ENCODE results near the gene PARD3. TPM values are rescaled to one million over a fixed set of nuclear protein-coding genes. Genes with fewer than 3 reads are reported as not detected.

The PARD3 gene
- total and polyA plus RNA-seq, 4 experiments from 2014 or later: 0.13 to 0.25 TPM; not detected in 2

DNA sequence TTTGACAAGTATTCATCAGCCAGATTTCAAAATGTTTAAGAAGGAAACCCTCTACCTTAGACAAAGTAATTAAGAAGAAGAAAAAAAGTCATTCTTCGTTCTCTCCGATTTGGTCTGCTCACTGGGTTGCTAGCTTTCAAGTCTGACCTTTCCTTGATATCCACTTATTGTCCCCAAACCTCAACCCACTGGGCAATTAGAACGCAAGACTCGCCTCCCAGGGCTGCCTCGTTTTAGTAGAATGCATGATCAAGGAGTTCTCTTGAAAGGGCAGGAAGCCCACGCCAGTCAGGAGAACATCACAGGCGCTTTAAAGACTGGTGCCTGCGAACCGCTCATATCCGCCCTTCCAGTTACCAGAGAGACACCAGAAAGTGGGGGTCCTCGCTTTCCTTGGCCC is 637.7 kb downstream of the PARD3 start:
- Mint-ChIP-seq H3K9me3 (no peaks in the 10 kb centered on the region), H3K27ac (no peak overlapping the region), H3K36me3 (no peaks in the 10 kb centered on the region), H3K4me3 (no peak overlapping the region), H3K27me3 (peaks cover 1 to 5% of the 10 kb centered on the region in 2 donors), H3K4me1 (no peaks in the 10 kb centered on the region)
- Histone ChIP-seq H3K27ac (ENCODE audit: low read depth, low read length) (no peak overlapping the region), H3K36me3 (ENCODE audit: insufficient read depth, low read length) (no peaks in the 10 kb centered on the region), H3K4me1 (ENCODE audit: insufficient read depth, low read length) (no peaks in the 10 kb centered on the region), H3K9me3 (ENCODE audit: control insufficient read depth in 1 of 2, low read length in 2 of 2) (no peaks in the 10 kb centered on the region), H3K4me3 (ENCODE audit: low read length in 2 of 2) (no peak overlapping the region), H3K27me3 (ENCODE audit: insufficient read depth, low read length) (no peaks in the 10 kb centered on the region)
- DNase-seq: no peak
- intact Hi-C loops (cut with micrococcal nuclease): no loop called here
- POLR2A ChIA-PET (ENCODE audit: partially characterized antibody): no interaction called here
- CTCF ChIA-PET (ENCODE audit: partially characterized antibody): no interaction called here

DNA sequence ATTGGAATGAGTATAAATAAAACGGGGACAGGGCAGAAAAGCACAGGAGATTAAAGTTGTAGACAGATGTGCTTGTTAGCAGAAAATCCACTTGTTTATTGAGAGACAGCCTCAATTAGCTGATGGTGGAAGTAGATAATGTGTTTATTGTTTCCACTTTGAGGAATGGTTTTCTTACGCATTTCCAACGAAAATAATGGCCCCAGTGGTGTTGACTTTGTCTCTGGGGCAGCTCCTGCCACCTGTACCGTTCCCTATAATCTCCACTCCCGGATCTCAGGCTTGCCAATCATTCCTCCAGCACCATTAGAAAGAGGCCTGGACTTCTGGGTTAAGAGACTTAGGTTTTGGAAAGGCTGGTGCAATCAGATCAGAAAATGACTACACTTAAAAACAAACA is 638.7 kb downstream of the PARD3 start:
- H3K27me3 ChIP-seq (ENCODE audit: insufficient read depth, low read length): no peaks in the 10 kb centered on the region
- ChIA-PET CTCF (ENCODE audit: partially characterized antibody) (no interaction called here), POLR2A (ENCODE audit: partially characterized antibody) (no interaction called here)
- intact Hi-C loops (cut with micrococcal nuclease): no loop called here
- H3K27ac ChIP-seq (ENCODE audit: low read depth, low read length): no peak overlapping the region
- H3K9me3 ChIP-seq (ENCODE audit: control insufficient read depth in 1 of 2, low read length in 2 of 2): no peaks in the 10 kb centered on the region
- H3K27me3 Mint-ChIP-seq: peaks cover 1 to 5% of the 10 kb centered on the region in 2 donors
- H3K4me1 ChIP-seq (ENCODE audit: insufficient read depth, low read length): no peaks in the 10 kb centered on the region
- H3K36me3 Mint-ChIP-seq: no peaks in the 10 kb centered on the region
- no peak overlapping the region for H3K27ac Mint-ChIP-seq
- H3K36me3 ChIP-seq (ENCODE audit: insufficient read depth, low read length): no peaks in the 10 kb centered on the region
- H3K4me3 ChIP-seq (ENCODE audit: low read length in 2 of 2): no peak overlapping the region
- DNase-seq: no peak
- H3K4me3 Mint-ChIP-seq: no peak overlapping the region
- H3K9me3 Mint-ChIP-seq: no peaks in the 10 kb centered on the region
- H3K4me1 Mint-ChIP-seq: no peaks in the 10 kb centered on the region

DNA sequence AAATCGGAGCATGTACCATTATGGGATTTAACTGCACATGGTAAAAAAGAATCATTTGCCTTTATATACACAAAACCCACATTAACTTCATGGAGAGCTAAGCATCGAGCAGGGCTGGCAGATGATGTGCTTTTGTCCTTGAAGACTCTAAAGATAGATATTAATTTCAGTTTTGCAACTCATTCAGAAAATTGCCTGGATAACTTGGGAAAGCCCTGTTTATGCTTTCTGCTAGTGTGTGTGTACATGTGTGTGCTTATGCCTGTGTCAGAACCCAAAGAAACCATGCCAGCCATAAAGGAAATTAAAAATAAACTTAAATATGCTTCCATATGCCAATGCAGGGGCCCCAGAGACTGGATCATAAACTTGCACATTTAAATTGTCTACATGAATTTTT is 640.0 kb downstream of the PARD3 start:
- intact Hi-C loops (cut with micrococcal nuclease): no loop called here
- Mint-ChIP-seq H3K4me1 (no peaks in the 10 kb centered on the region), H3K9me3 (peaks cover 0 to 4% (median 0%) of the 10 kb centered on the region in 8 donors), H3K36me3 (no peaks in the 10 kb centered on the region), H3K27me3 (peaks cover 1 to 6% of the 10 kb centered on the region in 2 donors), H3K4me3 (no peak overlapping the region), H3K27ac (no peak overlapping the region)
- no peaks in the 10 kb centered on the region for H3K27me3 ChIP-seq (ENCODE audit: insufficient read depth, low read length)
- H3K4me1 ChIP-seq (ENCODE audit: insufficient read depth, low read length): no peaks in the 10 kb centered on the region
- ChIA-PET POLR2A (ENCODE audit: partially characterized antibody) (no interaction called here), CTCF (ENCODE audit: partially characterized antibody) (no interaction called here)
- no peak overlapping the region for H3K4me3 ChIP-seq (ENCODE audit: low read length in 2 of 2)
- no peak overlapping the region for H3K27ac ChIP-seq (ENCODE audit: low read depth, low read length)
- H3K9me3 ChIP-seq (ENCODE audit: control insufficient read depth in 1 of 2, low read length in 2 of 2): no peaks in the 10 kb centered on the region
- H3K36me3 ChIP-seq (ENCODE audit: insufficient read depth, low read length): no peaks in the 10 kb centered on the region
- no peak for DNase-seq

DNA sequence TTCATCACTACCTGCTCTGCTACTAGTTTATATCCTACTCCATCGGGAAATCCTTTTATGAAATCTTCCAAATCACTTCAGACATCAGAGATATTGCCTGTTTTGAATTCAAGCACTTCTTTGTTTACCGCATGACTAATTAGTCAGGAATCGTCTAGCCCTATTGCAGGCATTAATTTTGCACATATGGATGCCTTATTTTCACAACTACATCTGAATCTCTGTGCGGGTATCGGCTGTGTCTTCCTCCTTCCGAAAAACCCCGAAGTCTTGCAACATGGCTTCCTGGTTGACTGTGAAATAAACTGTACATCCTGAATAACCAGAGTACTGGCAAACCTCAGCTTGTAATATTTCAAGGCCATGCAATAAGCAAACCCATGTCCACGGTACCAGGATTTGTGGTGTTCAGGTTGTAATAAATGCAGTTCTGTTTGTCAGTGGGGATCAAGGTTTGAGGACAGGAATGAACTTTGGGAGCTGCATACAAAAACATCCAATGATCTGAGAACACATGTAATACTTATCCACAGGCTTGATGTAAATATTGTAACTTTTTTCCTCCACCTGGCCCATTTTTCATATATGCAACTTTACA is 642.1 kb downstream of the PARD3 start:
- Mint-ChIP-seq H3K27me3 (peaks cover 3 to 8% of the 10 kb centered on the region in 2 donors), H3K36me3 (no peaks in the 10 kb centered on the region), H3K9me3 (peaks cover 0 to 4% (median 0%) of the 10 kb centered on the region in 8 donors), H3K4me1 (no peaks in the 10 kb centered on the region), H3K4me3 (no peak overlapping the region), H3K27ac (no peak overlapping the region)
- Histone ChIP-seq H3K4me3 (ENCODE audit: low read length in 2 of 2) (no peak overlapping the region), H3K4me1 (ENCODE audit: insufficient read depth, low read length) (no peaks in the 10 kb centered on the region), H3K36me3 (ENCODE audit: insufficient read depth, low read length) (no peaks in the 10 kb centered on the region), H3K27ac (ENCODE audit: low read depth, low read length) (no peak overlapping the region), H3K9me3 (ENCODE audit: control insufficient read depth in 1 of 2, low read length in 2 of 2) (no peaks in the 10 kb centered on the region), H3K27me3 (ENCODE audit: insufficient read depth, low read length) (no peaks in the 10 kb centered on the region)
- no peak for DNase-seq
- intact Hi-C loops (cut with micrococcal nuclease): no loop called here
- ChIA-PET POLR2A (ENCODE audit: partially characterized antibody) (no interaction called here), CTCF (ENCODE audit: partially characterized antibody) (no interaction called here)

DNA sequence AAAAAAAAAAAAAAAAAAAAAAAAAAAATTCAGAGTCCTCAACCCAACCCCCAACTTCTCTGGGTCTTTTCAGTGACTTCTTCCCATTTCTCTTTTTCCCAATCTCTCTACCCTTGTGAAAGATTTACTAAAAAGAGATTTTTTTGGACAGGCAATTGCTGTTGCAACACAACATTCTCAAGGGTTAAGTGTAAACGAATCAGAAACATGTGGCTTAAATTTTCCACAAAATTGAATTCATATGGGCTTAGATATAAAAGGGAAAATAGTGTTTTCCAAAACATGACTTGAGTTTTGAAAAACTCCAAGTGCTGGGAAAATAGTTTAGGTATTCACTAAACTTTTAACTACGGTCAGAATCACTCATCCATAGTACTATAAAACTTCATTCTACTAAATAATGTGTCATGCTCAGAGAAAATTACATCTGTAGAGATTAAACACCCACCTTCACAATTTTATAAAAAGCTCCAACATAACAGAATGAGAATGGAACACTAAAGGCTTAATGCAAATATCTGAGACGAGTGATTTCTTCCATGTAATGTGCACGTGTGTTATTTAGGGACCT is 643.1 kb downstream of the PARD3 start:
- Histone ChIP-seq H3K27me3 (ENCODE audit: insufficient read depth, low read length) (no peaks in the 10 kb centered on the region), H3K27ac (ENCODE audit: low read depth, low read length) (no peak overlapping the region), H3K4me1 (ENCODE audit: insufficient read depth, low read length) (no peaks in the 10 kb centered on the region), H3K36me3 (ENCODE audit: insufficient read depth, low read length) (no peaks in the 10 kb centered on the region), H3K9me3 (ENCODE audit: control insufficient read depth in 1 of 2, low read length in 2 of 2) (no peaks in the 10 kb centered on the region), H3K4me3 (ENCODE audit: low read length in 2 of 2) (no peak overlapping the region)
- H3K9me3 Mint-ChIP-seq: peaks cover 0 to 4% (median 0%) of the 10 kb centered on the region in 8 donors
- ChIA-PET POLR2A (ENCODE audit: partially characterized antibody) (no interaction called here), CTCF (ENCODE audit: partially characterized antibody) (no interaction called here)
- H3K4me3 Mint-ChIP-seq: no peak overlapping the region
- no peaks in the 10 kb centered on the region for H3K36me3 Mint-ChIP-seq
- no peak for DNase-seq
- H3K4me1 Mint-ChIP-seq: no peaks in the 10 kb centered on the region
- H3K27me3 Mint-ChIP-seq: peaks cover 3 to 6% of the 10 kb centered on the region in 2 donors
- no peak overlapping the region for H3K27ac Mint-ChIP-seq
- intact Hi-C loops (cut with micrococcal nuclease): no loop called here

DNA sequence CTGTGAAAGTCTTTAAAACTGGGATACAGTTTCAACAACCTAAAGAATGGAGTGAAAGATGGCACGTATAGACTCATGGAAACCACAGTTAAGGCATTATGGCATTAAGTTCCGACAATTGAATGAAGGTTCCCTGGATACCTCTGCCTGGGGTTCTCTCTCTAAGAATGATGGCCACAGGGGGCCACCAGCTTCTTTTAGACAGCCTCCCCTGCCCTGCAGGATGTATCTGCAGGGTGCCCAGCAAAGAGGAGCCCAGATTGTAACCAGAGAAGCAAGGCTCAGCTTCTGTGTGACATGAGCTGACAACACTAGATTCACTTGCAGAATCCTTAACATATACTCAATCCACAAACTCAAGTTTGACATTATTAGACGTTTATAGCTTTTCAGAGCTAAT is 645.4 kb downstream of the PARD3 start:
- Histone ChIP-seq H3K27ac (ENCODE audit: low read depth, low read length) (no peak overlapping the region), H3K27me3 (ENCODE audit: insufficient read depth, low read length) (no peaks in the 10 kb centered on the region), H3K9me3 (ENCODE audit: control insufficient read depth in 1 of 2, low read length in 2 of 2) (no peaks in the 10 kb centered on the region), H3K4me3 (ENCODE audit: low read length in 2 of 2) (no peak overlapping the region), H3K4me1 (ENCODE audit: insufficient read depth, low read length) (no peaks in the 10 kb centered on the region), H3K36me3 (ENCODE audit: insufficient read depth, low read length) (no peaks in the 10 kb centered on the region)
- intact Hi-C loops (cut with micrococcal nuclease): no loop called here
- H3K4me1 Mint-ChIP-seq: no peaks in the 10 kb centered on the region
- no peak for DNase-seq
- no peak overlapping the region for H3K27ac Mint-ChIP-seq
- no peaks in the 10 kb centered on the region for H3K36me3 Mint-ChIP-seq
- CTCF ChIA-PET (ENCODE audit: partially characterized antibody): no interaction called here
- no peak overlapping the region for H3K4me3 Mint-ChIP-seq
- peaks cover 4% of the 10 kb centered on the region in 2 donors for H3K27me3 Mint-ChIP-seq
- POLR2A ChIA-PET (ENCODE audit: partially characterized antibody): no interaction called here
- H3K9me3 Mint-ChIP-seq: peaks cover 0 to 4% (median 0%) of the 10 kb centered on the region in 8 donors

DNA sequence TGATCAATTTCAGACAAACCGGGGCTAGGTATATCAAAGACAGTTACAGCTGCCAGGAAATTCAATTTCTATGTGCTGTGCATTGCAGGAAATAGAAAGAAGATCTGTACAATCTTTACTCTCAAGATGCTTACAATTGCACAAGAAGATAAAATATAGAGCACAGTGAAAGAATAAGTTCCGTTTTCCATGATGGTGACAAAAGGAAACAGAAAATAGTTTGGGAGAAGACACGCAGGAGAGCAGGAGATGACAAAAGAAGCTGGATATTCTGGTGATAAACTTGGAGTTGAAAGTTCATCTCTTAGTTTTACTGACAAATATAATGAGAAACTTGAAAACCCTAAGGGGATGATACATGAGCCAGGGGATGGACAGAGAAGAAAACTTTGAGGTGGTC is 646.0 kb downstream of the PARD3 start:
- Mint-ChIP-seq H3K27ac (no peak overlapping the region), H3K36me3 (no peaks in the 10 kb centered on the region), H3K27me3 (peaks cover 4% of the 10 kb centered on the region in 2 donors), H3K4me3 (no peak overlapping the region), H3K4me1 (no peaks in the 10 kb centered on the region), H3K9me3 (peaks cover 0 to 4% (median 0%) of the 10 kb centered on the region in 8 donors)
- ChIA-PET CTCF (ENCODE audit: partially characterized antibody) (no interaction called here), POLR2A (ENCODE audit: partially characterized antibody) (no interaction called here)
- Histone ChIP-seq H3K27me3 (ENCODE audit: insufficient read depth, low read length) (no peaks in the 10 kb centered on the region), H3K9me3 (ENCODE audit: control insufficient read depth in 1 of 2, low read length in 2 of 2) (no peaks in the 10 kb centered on the region), H3K27ac (ENCODE audit: low read depth, low read length) (no peak overlapping the region), H3K4me3 (ENCODE audit: low read length in 2 of 2) (no peak overlapping the region), H3K36me3 (ENCODE audit: insufficient read depth, low read length) (no peaks in the 10 kb centered on the region), H3K4me1 (ENCODE audit: insufficient read depth, low read length) (no peaks in the 10 kb centered on the region)
- no peak for DNase-seq
- intact Hi-C loops (cut with micrococcal nuclease): no loop called here

Measured in CD4-positive, alpha-beta memory T cell (primary cell).